Endodermal cell (in vitro differentiated cells): ENCODE results near the gene ZNF385D. TPM values are rescaled to one million over a fixed set of nuclear protein-coding genes. Genes with fewer than 3 reads are reported as not detected.

Source experiments
- DNase-seq: peaks from one replicate; pipeline ENCODE4 v3.0.0-alpha.2; 2017
- H3K27ac ChIP-seq: 2 replicates; pipeline ENCODE4 v1.5.1; 2013; ENCODE audit warnings: mild to moderate bottlenecking, low read depth, low read length, moderate library complexity
- H3K27me3 ChIP-seq: 2 replicates; pipeline ENCODE4 v1.6.1; 2013; ENCODE audit warnings: mild to moderate bottlenecking, low read length, moderate library complexity; ENCODE audit not compliant: insufficient read depth, control insufficient read depth, poor library complexity, severe bottlenecking
- H3K36me3 ChIP-seq: 2 replicates; pipeline ENCODE4 v1.7.0; 2013; ENCODE audit warnings: mild to moderate bottlenecking, low read length, moderate library complexity; ENCODE audit not compliant: control insufficient read depth, insufficient read depth
- H3K4me1 ChIP-seq: one replicate; pipeline ENCODE4 v1.7.0; 2013; ENCODE audit warnings: low read length; ENCODE audit not compliant: control insufficient read depth, insufficient read depth
- H3K4me3 ChIP-seq: 2 replicates; pipeline ENCODE4 v1.5.1; 2013; ENCODE audit warnings: mild to moderate bottlenecking, low read length, moderate library complexity
- H3K9ac ChIP-seq: 2 replicates; pipeline ENCODE4 v1.6.1; 2013; ENCODE audit warnings: mild to moderate bottlenecking, low read length, moderate library complexity; ENCODE audit not compliant: poor library complexity, severe bottlenecking; ENCODE audit errors: extremely low read depth
- H3K9me3 ChIP-seq: 2 replicates; pipeline ENCODE4 v1.6.1; 2013; ENCODE audit warnings: mild to moderate bottlenecking, low read length, moderate library complexity; ENCODE audit not compliant: control insufficient read depth
- H3K27ac Mint-ChIP-seq: 2 replicates; pipeline ENCODE4 v1.8.0; 2020; ENCODE audit warnings: mixed read lengths
- H3K27me3 Mint-ChIP-seq: 2 replicates; pipeline ENCODE4 v1.8.0; 2021; ENCODE audit warnings: mild to moderate bottlenecking, mixed read lengths; ENCODE audit not compliant: insufficient read depth
- H3K36me3 Mint-ChIP-seq: 2 replicates; pipeline ENCODE4 v1.8.0; 2020; ENCODE audit warnings: low read depth, mixed read lengths
- H3K4me1 Mint-ChIP-seq: 2 replicates; pipeline ENCODE4 v1.8.0; 2020; ENCODE audit warnings: mixed read lengths
- H3K4me3 Mint-ChIP-seq: 2 replicates; pipeline ENCODE4 v1.8.0; 2020; ENCODE audit warnings: mild to moderate bottlenecking, moderate library complexity, mixed read lengths
- H3K9me3 Mint-ChIP-seq: 2 replicates; pipeline ENCODE4 v1.8.0; 2020; ENCODE audit warnings: mild to moderate bottlenecking, mixed read lengths
- WGBS, 2 experiments: methylation state at CpG; one replicate each; pipeline versions ENCODE4 v1.1.5 to v1.1.7; 2013; ENCODE audit warnings: missing lambda C conversion rate in 2 of 2, mixed read lengths in 1 of 2; ENCODE audit not compliant: insufficient coverage in 1 of 2, insufficient read length in 1 of 2; 5-methylcytosine and 5-hydroxymethylcytosine counted together
- total RNA-seq, 2 donors: library from RNA; stranded (reverse); fragmentation: NEBNext Ultra II Directional in 1 of 2; extraction: Animal tissue kit (Norgen Biotek cat#: 25700) in 1 of 2; gene quantifications; 2 replicates in 1 of 2; 3 replicates in 1 of 2; pipeline ENCODE4 v1.2.1, GENCODE V29; 2021
- TF ChIP-seq, protein P1 (sequence below): fragments of 200-600 bp; sonication (generic); conservative IDR thresholded peaks from 2 replicates; pipeline ENCODE4 v1.5.0; 2021; ENCODE audit warnings: antibody characterized with exemption, mild to moderate bottlenecking

Gene ZNF385D
- total RNA-seq, 2 donors from 2014 or later, result 1.1 to 3.7 TPM

DNA sequence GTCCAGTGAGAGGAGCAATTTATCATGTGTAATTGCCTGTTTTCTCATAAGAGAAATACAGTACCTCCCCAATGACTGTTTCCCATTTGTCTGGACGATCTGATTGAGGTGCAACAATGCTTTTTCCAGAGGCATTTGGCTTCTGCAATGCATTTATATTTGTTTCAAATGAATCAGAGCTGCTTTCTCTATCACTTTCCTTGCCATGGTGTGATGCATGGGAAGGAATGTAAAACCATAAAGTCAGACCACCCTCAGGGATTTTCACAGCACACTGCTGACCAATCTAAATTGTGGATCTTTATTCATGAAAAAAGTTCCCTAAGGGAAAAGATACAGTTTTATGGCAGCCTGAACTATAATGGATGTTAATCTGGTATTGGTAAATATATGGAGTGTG is 333.0 kb downstream of the ZNF385D start:
- no peak overlapping the region for H3K4me3 Mint-ChIP-seq
- 80 to 87% methylated on average over 1 of the region's 1 CpG for WGBS, 2 experiments
- Histone ChIP-seq H3K9me3 (no peaks in the 10 kb centered on the region), H3K9ac (no peak overlapping the region), H3K4me3 (no peak overlapping the region), H3K27me3 (no peaks in the 10 kb centered on the region), H3K27ac (no peak overlapping the region), H3K36me3 (no peaks in the 10 kb centered on the region), H3K4me1 (no peaks in the 10 kb centered on the region)
- no peaks in the 10 kb centered on the region for H3K9me3 Mint-ChIP-seq
- TF ChIP-seq, protein P1, sequence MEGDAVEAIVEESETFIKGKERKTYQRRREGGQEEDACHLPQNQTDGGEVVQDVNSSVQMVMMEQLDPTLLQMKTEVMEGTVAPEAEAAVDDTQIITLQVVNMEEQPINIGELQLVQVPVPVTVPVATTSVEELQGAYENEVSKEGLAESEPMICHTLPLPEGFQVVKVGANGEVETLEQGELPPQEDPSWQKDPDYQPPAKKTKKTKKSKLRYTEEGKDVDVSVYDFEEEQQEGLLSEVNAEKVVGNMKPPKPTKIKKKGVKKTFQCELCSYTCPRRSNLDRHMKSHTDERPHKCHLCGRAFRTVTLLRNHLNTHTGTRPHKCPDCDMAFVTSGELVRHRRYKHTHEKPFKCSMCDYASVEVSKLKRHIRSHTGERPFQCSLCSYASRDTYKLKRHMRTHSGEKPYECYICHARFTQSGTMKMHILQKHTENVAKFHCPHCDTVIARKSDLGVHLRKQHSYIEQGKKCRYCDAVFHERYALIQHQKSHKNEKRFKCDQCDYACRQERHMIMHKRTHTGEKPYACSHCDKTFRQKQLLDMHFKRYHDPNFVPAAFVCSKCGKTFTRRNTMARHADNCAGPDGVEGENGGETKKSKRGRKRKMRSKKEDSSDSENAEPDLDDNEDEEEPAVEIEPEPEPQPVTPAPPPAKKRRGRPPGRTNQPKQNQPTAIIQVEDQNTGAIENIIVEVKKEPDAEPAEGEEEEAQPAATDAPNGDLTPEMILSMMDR, result no peak
- peaks cover 11% of the 10 kb centered on the region for H3K4me1 Mint-ChIP-seq
- no peaks in the 10 kb centered on the region for H3K36me3 Mint-ChIP-seq
- H3K27me3 Mint-ChIP-seq, result peaks cover 2% of the 10 kb centered on the region
- no peak overlapping the region for H3K27ac Mint-ChIP-seq
- DNase-seq, result no peak

DNA sequence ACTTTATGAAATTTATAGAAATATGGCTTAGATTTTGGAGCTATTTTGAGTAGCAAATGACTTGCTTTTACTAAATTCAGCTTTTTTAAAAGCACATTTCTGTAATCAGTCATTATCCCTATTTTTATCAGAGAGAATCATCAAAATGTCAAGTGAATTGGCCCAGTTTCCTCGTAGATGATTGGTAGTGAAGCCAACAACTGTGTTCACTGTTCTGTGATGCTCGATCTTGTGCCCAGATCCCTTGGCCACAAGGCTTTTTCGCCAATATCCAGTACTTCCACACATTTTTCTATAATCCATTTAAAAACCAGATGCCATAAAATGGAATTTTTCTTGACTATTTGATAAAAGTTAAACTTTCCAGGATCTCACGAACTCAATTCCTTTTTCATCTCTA is 336.5 kb downstream of the ZNF385D start:
- H3K36me3 ChIP-seq, result no peaks in the 10 kb centered on the region
- TF ChIP-seq, protein P1, result no peak
- H3K4me1 ChIP-seq, result no peaks in the 10 kb centered on the region
- H3K27me3 ChIP-seq, result no peaks in the 10 kb centered on the region
- Mint-ChIP-seq H3K36me3 (no peaks in the 10 kb centered on the region), H3K27me3 (no peaks in the 10 kb centered on the region), H3K4me1 (no peaks in the 10 kb centered on the region), H3K4me3 (no peak overlapping the region), H3K9me3 (no peaks in the 10 kb centered on the region), H3K27ac (no peak overlapping the region)
- H3K27ac ChIP-seq, result no peak overlapping the region
- no peaks in the 10 kb centered on the region for H3K9me3 ChIP-seq
- H3K9ac ChIP-seq, result no peak overlapping the region
- DNase-seq, result no peak
- H3K4me3 ChIP-seq, result no peak overlapping the region
- 91 to 92% methylated on average over 2 to 4 of the region's 4 CpGs for WGBS, 2 experiments

DNA sequence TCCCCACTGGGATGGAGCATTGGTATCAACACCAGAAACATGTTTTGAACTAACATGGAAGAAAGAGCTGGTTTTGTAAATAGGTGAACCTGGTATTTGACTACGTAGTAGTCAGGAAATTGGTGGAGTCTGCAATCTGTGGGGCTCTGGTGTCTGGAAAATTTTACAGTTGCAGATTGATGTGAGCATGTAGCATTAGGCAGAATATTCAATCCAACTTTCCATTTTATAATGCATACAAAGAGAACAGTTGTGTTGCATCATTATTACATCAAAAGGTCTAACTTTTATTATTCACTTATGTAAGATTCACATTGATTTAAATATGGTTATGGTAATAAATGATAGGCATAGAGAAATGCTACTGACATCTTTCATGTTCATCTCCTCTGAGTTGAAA is 340.0 kb downstream of the ZNF385D start:
- Mint-ChIP-seq H3K9me3 (no peaks in the 10 kb centered on the region), H3K36me3 (no peaks in the 10 kb centered on the region), H3K4me3 (no peak overlapping the region), H3K4me1 (no peaks in the 10 kb centered on the region), H3K27me3 (no peaks in the 10 kb centered on the region), H3K27ac (no peak overlapping the region)
- Histone ChIP-seq H3K9ac (no peak overlapping the region), H3K36me3 (no peaks in the 10 kb centered on the region), H3K9me3 (no peaks in the 10 kb centered on the region), H3K27ac (no peak overlapping the region), H3K27me3 (no peaks in the 10 kb centered on the region), H3K4me1 (no peaks in the 10 kb centered on the region), H3K4me3 (no peak overlapping the region)
- 100% methylated on average over 1 of the region's 1 CpG; no CpG with 5 or more reads in 1 of the 2 experiments for WGBS, 2 experiments
- TF ChIP-seq, protein P1, result no peak
- DNase-seq, result no peak
